ENCODE results near the gene MTTP.
"Not testable (repeated sequence)": the region's sequence is repeated elsewhere in the genome, so short reads cannot be mapped to it uniquely, and the experiment has no call there.

MTTP gene

GRCh38 chr4:99574530-99575324 is at the start of gene MTTP:
Gene MTTP, plus strand, starts transcription at chr4:99574824. Its CDS starts 86 bp downstream, at chr4:99574910.
- TF ChIP-seq, protein P1, sequence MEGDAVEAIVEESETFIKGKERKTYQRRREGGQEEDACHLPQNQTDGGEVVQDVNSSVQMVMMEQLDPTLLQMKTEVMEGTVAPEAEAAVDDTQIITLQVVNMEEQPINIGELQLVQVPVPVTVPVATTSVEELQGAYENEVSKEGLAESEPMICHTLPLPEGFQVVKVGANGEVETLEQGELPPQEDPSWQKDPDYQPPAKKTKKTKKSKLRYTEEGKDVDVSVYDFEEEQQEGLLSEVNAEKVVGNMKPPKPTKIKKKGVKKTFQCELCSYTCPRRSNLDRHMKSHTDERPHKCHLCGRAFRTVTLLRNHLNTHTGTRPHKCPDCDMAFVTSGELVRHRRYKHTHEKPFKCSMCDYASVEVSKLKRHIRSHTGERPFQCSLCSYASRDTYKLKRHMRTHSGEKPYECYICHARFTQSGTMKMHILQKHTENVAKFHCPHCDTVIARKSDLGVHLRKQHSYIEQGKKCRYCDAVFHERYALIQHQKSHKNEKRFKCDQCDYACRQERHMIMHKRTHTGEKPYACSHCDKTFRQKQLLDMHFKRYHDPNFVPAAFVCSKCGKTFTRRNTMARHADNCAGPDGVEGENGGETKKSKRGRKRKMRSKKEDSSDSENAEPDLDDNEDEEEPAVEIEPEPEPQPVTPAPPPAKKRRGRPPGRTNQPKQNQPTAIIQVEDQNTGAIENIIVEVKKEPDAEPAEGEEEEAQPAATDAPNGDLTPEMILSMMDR (IDR thresholded peaks at IDR 0.05; ENCODE audit: borderline replicate concordance, control extremely low read depth, extremely low read depth, insufficient read depth, missing control alignments): no peak
- peak; percentile 17 for DNase-seq (ENCODE audit: low spot score)
- in situ Hi-C loops (cut with MboI; ENCODE audit: low sequenced_read_pairs, unreplicated experiment): no loop called here

DNA sequence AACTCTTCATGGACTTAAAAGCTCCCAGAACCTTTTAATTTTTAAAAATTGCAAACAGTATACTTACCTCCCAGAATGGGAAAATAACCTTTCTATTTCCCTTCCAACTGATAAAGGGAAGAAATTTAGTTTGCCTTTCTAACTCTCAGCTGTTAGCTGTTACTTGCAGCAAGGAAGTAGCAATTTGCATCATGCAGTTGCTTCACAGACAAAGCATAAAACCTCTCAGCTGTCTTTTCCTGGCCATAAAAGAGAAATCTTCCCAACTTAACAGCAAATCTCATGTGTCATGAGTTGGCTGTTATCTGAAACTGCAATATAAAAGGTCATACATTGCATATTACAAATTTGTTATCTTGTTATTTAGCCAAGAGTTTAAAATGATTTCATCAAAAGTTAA is 45.4 kb upstream of the MTTP start:
- TF ChIP-seq, protein P1 (IDR thresholded peaks at IDR 0.05; ENCODE audit: borderline replicate concordance, control extremely low read depth, extremely low read depth, insufficient read depth, missing control alignments): no peak
- DNase-seq (ENCODE audit: low spot score): no peak
- in situ Hi-C loops (cut with MboI; ENCODE audit: low sequenced_read_pairs, unreplicated experiment): no loop called here

DNA sequence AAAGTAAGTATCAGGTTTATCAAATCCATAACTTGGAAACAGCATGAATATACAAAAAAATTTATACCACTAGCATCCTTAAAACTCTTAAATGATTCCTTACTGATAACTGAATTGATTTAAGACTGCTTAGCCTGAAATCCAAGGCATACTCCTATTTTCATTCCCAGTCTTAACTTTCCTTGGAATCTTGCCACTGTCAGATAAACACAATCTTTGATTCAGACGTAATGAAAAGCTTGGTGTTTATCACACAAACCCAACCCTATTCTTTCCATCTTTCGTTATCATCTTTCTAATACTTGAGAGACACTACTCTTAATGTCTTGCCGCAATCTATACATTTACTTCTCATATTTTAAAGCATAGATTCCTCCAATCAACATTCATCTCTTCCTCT is 44.7 kb upstream of the MTTP start:
- TF ChIP-seq, protein P1 (IDR thresholded peaks at IDR 0.05; ENCODE audit: borderline replicate concordance, control extremely low read depth, extremely low read depth, insufficient read depth, missing control alignments): no peak
- in situ Hi-C loops (cut with MboI; ENCODE audit: low sequenced_read_pairs, unreplicated experiment): no loop called here
- no peak for DNase-seq (ENCODE audit: low spot score)

- in situ Hi-C loops (cut with MboI; ENCODE audit: low sequenced_read_pairs, unreplicated experiment); DNase-seq (ENCODE audit: low spot score): not testable (repeated sequence)
Observed at GRCh38 chr4:99534699-99535098, 39.9 kb upstream of the MTTP start.

GRCh38 chr4:99536271-99536670 is 38.4 kb upstream of the MTTP start:
- TF ChIP-seq, protein P1 (IDR thresholded peaks at IDR 0.05; ENCODE audit: borderline replicate concordance, control extremely low read depth, extremely low read depth, insufficient read depth, missing control alignments): no peak
- DNase-seq (ENCODE audit: low spot score): no peak
- in situ Hi-C loops (cut with MboI; ENCODE audit: low sequenced_read_pairs, unreplicated experiment): no loop called here

DNA sequence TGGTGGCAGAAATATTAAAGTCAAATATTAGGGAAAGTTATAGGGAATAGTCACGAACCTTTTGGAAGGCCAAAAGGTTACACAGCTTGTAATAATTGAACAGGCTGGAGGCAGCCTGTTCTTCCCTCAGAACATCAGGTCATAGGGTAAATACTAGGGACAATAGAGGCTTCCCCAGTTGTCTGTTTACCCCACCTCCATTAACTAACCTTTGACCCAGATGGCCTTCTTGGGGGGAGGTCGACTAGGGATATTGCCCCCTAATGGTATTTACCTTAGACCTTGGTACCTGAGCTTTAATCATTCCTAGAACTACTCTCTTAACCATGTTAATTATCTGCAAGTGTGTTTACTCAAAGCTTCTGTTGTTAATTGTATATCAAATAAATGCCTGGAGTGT is 37.8 kb upstream of the MTTP start:
- no peak for DNase-seq (ENCODE audit: low spot score)
- TF ChIP-seq, protein P1 (IDR thresholded peaks at IDR 0.05; ENCODE audit: borderline replicate concordance, control extremely low read depth, extremely low read depth, insufficient read depth, missing control alignments): no peak
- in situ Hi-C loops (cut with MboI; ENCODE audit: low sequenced_read_pairs, unreplicated experiment): no loop called here

DNA sequence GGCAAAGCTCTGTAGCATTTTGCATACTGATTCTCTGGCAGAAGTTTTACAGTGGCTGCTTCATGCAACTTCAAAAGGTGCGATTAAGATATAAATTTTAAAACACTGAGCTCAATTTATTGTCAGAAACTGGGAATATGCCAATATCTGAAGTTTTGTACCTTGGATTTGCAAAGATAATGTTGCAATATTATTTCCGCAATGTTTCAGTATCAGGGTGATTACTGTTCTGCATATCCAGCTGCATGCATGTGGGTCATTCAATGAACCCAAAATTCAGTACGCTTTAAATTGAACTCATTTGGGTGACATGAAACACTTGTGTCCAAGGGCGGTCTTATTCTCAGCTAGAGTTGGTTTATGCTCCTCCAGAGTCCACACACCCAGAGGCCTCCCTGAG is 37.0 kb upstream of the MTTP start:
- TF ChIP-seq, protein P1 (IDR thresholded peaks at IDR 0.05; ENCODE audit: borderline replicate concordance, control extremely low read depth, extremely low read depth, insufficient read depth, missing control alignments): no peak
- no peak for DNase-seq (ENCODE audit: low spot score)
- in situ Hi-C loops (cut with MboI; ENCODE audit: low sequenced_read_pairs, unreplicated experiment): no loop called here
